ENCODE data around the gene YAP1.

GRCh38 chr11:102158164-102158735, 48.0 kb downstream of the YAP1 start:
- no peak for TF ChIP-seq CTCF (conservative IDR thresholded peaks at IDR 0.05; ENCODE audit: low read length)
- TF ChIP-seq EZH2phosphoT487 (IDR thresholded peaks at IDR 0.05; ENCODE audit: borderline replicate concordance, low read depth, low read length), result no peak

Data from OCI-LY7 (cell line).